Stimulated activated CD8-positive, alpha-beta memory T cell treated with anti-CD3 and anti-CD28 coated beads, Interleukin-7, amount 100 ng/mL, for 4 hours (primary cell): ENCODE data around the gene OTOA.
"Not testable (repeated sequence)": the region's sequence is repeated elsewhere in the genome, so short reads cannot be mapped to it uniquely, and the experiment has no call there.

Source experiments
- DNase-seq, 2 donors: peaks; one replicate each; pipeline ENCODE4 v3.0.0-alpha.2; 2020; ENCODE audit warnings: low read depth in 2 of 2

OTOA gene

GRCh38 chr16:21674456-21674855 is 10.7 kb downstream of the OTOA start:
- not testable (repeated sequence) for DNase-seq

DNA sequence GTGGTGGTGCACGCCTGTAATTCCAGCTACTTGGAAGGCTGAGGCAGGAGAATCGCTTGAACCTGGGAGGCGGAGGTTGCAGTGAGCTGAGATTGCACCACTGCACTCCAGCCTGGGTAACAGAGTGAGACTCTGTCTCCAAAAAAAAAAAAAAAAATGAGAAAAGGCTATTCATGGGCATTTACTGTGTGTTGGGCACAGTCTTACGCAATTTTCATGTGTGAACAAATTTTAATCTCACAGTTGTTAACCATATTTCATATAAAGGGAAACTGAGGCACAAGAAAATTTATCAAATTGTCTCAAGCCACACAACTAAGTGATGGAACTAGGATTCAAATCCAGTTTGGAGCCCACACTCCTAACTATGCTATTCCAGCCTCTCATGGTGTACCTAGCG is 16.9 kb downstream of the OTOA start:
- not testable (repeated sequence) for DNase-seq

GRCh38 chr16:21683184-21683583 is 19.4 kb downstream of the OTOA start:
- DNase-seq: no peak

- DNase-seq: no peak
Observed at GRCh38 chr16:21684199-21684598, 20.4 kb downstream of the OTOA start.

GRCh38 chr16:21685034-21685455 is 21.3 kb downstream of the OTOA start:
- no peak for DNase-seq

DNA sequence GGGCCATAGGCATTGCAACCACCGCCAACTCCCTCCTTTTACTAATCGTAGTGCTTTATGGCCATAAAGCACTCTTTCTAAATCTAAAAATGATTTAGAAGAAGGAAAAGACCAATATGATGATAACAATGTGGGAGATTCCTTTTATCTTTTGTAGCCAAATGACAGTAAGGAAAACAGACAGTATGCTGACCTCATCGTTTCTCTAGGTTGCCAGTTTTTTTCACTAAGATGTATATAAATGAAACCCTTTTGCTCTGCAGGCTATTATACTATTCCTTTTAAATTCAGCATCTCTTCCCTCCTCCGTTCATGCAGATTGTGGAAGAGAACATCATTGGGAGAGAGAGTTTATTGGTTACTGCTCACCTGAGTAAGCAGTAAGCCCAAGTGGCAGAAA is 25.3 kb downstream of the OTOA start:
- DNase-seq: no peak

DNA sequence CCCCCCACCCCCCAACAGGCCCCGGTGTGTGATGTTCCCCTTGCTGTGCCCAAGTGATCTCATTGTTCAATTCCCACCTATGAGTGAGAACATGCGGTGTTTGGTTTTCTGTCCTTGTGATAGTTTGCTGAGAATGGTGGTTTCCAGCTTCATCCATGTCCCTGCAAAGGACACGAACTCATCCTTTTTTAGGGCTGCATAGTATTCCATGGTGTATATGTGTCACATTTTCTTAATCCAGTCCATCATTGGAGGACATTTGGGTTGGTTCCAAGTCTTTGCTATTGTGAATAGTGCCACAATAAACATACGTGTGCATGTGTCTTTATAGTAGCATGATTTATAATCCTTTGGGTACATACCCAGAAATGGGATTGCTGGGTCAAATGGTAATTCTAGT is 27.2 kb downstream of the OTOA start:
- not testable (repeated sequence) for DNase-seq

DNA sequence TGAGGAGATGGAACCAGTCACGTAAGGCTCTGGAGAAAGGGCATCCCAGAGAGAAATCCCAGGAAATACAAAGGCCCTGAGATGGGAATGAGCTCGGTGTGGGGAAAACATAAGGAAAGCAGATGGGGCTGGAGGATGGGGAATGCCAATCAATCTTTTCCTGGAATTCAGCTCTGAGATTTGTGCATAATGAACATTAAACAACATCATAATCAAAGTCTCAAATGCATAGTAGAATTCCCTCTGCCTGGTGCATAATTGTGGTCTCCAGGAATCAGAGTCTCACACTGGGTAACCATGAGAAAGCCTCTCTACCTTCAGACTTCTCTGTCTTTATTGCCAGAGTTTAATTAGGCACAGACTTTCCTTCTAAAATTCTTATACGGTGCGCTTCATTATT is 30.8 kb downstream of the OTOA start:
- DNase-seq: no peak

DNA sequence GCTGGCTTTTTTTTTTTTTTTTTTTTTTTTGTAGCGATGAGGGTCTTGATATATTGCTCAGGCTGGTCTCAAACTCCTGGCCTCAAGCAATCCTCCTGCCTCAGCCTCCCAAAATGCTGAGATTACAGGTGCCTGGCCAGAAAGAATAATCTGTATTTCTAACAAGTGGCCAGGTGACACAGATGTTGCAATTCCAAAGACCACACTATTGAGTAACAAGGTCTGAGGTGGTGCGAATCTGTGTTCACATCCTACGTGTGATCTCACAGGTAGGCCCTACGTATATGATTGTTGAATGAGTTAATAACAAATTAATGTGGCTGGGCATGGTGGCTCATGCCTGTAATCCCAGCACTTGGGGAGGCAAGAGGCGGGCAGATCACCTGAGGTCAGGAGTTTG is 33.3 kb downstream of the OTOA start:
- DNase-seq: no peak

- DNase-seq: no peak
Observed at GRCh38 chr16:21698169-21699032, 34.6 kb downstream of the OTOA start.

- no peak for DNase-seq
Observed at GRCh38 chr16:21701271-21701670, 37.5 kb downstream of the OTOA start.

DNA sequence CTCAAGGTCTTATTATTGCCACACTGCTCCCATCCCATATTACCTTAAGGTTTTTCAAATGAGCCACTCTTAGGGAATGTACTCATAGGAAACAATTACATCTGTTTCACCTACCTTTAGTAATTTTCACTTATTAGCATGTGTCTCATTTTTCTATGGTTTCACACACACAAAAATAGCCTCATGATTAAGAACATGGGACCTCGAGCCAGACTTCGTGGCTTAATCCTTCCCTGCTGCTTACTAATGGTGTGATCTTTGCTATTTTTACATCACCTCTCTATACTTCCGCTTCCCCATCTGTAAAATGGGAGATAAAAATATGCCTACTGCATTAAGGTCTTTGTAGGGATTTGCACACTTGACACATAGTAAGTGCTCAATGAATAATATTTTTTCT is 38.5 kb downstream of the OTOA start:
- no peak for DNase-seq

- no peak for DNase-seq
Observed at GRCh38 chr16:21703156-21703555, 39.4 kb downstream of the OTOA start.

DNA sequence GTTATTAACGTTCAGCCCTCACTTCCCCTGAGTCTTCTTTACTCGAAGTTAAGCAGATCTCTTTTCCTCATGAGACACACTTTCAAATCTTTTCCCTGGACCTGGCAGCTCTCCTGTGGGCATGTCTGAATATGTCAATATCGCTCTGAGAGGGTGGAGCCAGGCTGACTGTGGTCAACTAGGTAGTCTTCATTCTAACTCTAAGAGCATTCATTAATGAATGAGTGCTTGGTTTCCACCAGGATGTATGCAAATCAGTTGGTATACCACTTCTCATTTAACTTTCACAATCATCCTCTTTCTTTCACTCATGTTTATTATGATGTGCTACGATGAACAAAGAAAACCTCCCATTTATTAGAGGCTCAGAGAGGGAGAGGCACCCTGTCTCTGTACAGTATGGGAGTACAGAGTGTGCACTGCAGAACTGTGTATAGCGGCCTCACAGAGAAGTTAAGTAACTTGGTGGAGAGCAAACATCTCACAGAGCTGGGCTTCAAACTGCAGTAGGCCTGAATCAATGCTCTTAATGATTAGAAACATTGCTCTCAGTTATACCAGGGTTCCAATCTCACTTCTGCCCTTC is 39.9 kb downstream of the OTOA start:
- DNase-seq: no peak

DNA sequence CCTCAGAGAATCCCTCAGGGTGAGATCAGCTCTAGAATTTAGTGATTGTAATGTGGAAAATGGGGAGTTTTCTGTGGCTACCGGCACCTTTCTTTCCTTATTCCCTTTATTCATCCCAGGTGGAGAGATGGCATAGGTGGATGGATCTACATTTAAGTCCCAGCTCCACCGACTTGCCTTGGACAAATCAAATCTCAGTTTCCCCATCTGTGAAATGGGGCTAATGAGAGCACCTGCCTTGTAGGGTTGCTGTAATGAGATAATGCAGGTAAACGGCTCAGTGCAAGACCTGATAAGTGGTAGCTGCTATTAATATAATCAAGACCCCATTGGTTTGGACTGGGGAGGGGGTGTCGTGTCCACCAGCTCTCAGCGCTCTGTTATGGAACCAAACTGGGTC is 40.5 kb downstream of the OTOA start:
- DNase-seq: no peak

DNA sequence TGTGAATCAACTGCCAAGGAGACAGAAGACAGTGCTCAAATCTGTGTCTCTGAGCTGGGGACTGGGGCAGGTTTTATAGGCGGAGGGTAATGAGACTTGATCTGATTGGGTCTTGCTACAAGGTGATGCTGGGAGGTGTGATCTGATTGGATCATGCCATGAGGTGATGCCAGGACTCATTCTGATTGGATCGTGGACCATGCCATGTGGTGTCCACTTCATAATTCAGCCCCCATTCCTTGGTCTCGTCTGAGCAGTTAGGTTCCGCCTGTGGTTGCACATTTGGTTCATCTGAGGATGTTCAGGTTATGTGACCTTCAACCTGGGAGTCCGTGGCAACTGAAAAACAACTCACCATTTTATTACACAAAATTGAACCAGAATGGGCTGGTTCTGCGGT is 41.0 kb downstream of the OTOA start:
- DNase-seq: no peak

- DNase-seq: peak; percentile 64 to 79
Observed at GRCh38 chr16:21708533-21709115, 44.9 kb downstream of the OTOA start.

GRCh38 chr16:21710938-21711337 is 47.2 kb downstream of the OTOA start:
- no peak for DNase-seq

DNA sequence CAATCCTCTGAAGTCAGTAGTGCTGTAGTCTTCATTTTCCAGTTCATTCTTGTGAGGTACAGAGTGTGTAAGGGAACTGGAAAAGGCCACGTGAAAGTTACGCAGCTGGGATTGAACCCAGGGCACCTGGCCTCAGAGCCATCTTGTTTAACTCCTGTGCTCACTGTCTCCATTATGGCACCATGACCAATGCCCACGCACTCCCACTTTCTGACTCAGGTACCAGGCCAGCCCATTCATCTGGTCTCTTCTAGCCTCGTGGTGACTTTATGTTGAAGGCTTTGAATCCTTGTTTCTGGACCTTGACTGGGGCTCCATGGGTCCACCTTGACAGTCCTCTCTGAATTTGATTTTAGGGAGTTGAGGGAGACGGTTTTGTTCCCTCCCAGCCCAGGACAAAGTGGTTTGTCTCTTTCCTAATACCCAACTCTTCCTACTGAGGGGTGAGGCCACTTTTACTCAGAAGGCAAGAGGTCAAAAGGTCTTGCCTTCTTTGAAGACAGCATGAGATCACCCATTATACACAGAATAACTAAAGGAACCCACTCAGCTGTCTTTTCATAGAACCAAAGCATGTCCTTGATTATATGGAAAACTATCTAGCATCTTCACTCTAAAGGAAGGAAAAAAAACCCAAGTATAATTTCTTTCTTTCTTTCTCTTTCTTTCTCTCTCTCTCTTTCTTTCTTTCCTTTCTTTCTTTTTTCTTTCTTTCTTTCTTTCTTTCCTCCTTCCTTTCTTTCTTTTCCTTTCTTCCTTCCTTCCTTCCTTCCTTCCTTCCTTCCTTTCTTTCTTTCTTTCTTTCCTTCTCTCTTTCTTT is 50.0 kb downstream of the OTOA start:
- DNase-seq: no peak

DNA sequence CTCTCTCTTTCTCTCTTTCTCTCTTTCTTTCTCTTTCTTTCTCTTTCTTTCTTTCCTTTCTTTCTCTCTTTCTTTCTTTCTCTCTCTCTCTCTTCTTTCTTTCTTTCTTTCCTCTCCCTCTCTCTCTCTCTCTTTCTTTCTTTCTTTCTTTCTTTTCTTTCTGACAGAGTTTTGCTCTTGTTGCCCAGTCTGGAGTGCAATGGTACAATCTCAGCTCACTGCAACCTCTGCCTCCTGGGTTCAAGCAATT is 50.5 kb downstream of the OTOA start:
- not testable (repeated sequence) for DNase-seq

GRCh38 chr16:21717608-21718007 is 53.8 kb downstream of the OTOA start:
- no peak for DNase-seq

DNA sequence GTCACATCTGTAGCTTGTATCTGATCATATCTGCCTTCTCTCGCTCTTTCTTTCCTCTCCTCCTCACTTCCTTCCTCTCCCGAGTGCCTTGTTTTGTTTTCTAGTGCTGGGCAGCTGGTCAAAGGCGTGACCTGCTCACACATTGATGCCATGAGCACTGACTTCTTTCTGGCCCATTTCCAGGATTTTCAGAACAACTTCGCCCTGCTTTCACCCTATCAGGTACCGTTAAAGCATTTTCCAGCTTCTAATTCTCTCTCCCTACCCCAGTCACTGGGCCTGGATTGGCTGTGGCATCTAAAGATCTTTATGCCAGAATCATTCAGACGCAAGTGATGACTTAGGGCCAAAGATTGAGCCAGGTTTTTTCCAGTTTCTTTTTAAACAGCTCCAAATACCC is 55.5 kb downstream of the OTOA start:
- no peak for DNase-seq

DNA sequence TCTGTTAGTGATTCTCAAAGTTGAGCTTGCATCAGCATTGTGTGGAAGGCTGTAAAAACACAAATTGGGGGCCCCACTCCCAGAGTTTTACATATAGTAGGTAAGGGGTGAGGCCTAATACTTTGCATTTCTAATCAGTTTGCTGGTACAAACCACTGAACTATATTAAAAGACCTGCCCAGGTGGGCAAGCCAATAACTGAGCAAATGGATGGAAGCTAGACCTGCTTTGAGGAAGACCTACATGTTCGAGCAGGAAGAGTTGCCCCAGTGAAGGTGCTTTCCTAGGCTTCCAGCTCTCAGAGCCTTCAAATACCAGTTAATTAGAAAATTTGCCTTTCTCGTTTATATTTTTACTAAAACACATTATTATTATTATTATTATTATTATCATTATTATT is 56.8 kb downstream of the OTOA start:
- no peak for DNase-seq
